ENCODE measurements around the gene CDKN2B. TPM values are rescaled to one million over a fixed set of nuclear protein-coding genes. Genes with fewer than 3 reads are reported as not detected.
"Not testable (repeated sequence)": the region's sequence is repeated elsewhere in the genome, so short reads cannot be mapped to it uniquely, and the experiment has no call there.

Gene CDKN2B
- total RNA-seq = 0.16 TPM

- DNase-seq = peak; percentile 83
Measured at GRCh38 chr9:22008717-22009505, at the start of gene CDKN2B. TSS of gene CDKN2B (minus strand) at chr9:22009305. CDS start at chr9:22008953, 352 bp downstream.

DNA sequence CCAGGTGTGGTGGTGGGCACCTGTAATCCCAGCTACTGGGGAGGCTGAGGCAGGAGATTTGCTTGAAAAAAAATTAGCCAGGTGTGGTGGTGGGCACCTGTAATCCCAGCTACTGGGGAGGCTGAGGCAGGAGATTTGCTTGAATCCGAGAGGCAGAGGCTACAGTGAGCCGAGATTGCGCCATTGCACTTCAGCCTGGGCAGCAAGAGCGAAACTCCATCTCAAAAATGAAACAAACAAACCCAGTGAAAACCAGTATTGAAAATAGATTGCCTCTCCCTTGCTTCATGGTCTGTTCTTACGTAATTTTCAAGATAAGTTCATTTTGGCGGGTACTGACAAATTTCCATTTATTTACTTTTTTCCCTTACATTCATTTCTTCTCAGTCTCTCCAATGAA is 48.9 kb upstream of the CDKN2B start:
- not testable (repeated sequence) for DNase-seq

GRCh38 chr9:22056402-22056801 is 47.3 kb upstream of the CDKN2B start:
- no peak for DNase-seq

DNA sequence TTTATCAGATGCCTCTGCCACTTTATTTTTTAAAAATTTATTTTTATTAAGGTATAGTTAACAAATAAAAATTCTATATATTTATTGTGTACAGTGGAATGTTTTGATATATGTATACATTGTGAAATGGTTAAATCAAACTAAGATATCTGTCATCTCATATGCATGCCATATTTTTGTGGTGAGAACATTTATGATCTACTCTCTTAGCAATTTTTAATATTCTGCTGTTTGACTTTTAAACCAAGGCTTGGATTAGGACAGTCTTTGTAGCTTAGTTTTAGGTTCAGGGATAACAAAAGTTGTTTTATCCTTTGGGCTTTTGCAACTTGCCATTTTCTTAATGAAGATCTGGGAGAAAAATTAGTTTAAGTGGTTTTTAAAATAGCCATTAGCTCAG is 46.0 kb upstream of the CDKN2B start:
- DNase-seq = no peak

GRCh38 chr9:22054529-22054928 is 45.4 kb upstream of the CDKN2B start:
- no peak for DNase-seq

- DNase-seq = no peak
Measured at GRCh38 chr9:22054076-22054475, 45.0 kb upstream of the CDKN2B start.

DNA sequence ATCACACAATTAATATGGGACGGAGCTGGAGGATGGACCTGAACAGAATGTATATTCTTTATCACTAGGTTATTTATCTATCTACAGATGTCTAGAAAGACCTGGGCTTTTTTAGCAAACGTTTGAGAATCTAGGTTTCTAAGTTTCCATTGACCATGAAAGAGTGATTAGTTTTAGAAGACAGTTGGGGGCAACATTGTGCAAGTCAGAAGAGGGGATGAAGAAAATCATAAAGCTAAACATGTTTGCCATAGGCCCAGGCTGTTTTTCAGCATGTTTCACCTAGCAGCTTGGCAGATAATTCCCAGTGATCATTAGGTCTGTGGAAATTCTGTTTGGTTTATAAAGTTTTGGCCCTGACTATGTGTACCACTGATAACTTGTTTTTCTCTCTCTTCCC is 44.1 kb upstream of the CDKN2B start:
- DNase-seq = no peak

GRCh38 chr9:22052376-22052945 is 43.4 kb upstream of the CDKN2B start:
- DNase-seq = peak; percentile 1

DNA sequence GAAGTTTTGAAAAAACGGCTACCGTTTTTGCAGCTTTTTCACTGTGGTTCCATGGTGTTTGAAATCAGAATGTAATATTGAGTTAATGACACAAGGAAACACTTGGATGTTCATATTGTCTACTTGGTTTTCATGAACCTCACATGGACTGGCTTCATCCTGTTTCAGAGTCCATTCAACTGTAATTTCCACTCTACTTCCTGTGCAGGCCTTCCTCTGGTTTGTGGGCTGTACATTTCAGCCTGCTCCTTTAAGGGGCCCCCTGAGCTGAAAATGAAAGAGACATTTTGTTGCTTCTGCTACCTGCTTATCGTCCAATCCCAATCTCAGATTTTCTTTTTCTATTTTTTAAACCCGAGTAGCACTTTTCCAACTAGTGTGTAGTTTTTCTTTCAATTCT is 41.8 kb upstream of the CDKN2B start:
- no peak for DNase-seq

GRCh38 chr9:22049411-22049810 is 40.3 kb upstream of the CDKN2B start:
- no peak for DNase-seq

GRCh38 chr9:22047596-22047995 is 38.5 kb upstream of the CDKN2B start:
- no peak for DNase-seq

GRCh38 chr9:22046243-22046885 is 37.3 kb upstream of the CDKN2B start:
- no peak for DNase-seq

DNA sequence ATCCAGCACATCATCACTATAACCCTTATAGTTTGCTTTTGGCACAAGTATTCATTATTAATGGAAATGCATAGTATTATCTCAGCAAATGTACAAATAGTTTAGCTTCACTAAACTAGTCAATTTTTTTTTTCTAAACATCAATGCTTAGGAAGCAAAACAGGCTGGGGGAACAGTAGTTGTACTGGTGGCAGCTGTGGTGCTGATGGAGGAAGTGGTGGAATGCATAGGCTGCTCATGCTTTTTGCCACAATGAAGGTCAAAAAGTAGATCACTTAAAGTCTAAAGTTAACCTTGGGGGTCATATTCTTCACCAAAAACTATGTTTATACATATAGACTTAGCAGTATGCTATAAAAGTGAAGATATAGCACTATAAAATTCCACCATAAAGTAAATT is 36.3 kb upstream of the CDKN2B start:
- DNase-seq = no peak

- no peak for DNase-seq
Measured at GRCh38 chr9:22044583-22044982, 35.5 kb upstream of the CDKN2B start.

DNA sequence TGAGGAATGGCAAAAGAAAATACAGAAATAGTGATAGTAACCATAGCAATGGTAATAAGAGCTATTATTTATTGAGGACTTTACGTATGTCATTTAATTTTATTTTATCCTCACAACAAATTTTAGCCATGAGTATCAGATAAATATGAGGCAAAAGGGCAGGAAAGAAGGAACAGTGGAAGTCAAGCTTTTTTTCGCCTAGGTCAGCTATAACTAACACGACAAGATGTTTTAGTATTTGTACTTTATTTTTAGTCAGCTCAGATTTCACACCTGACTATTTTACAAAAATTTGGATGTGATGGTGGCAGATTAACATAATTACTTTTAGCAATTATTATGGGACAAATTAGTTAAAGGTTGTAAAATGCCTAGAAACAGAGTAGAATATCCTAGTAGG is 34.8 kb upstream of the CDKN2B start:
- DNase-seq = no peak

DNA sequence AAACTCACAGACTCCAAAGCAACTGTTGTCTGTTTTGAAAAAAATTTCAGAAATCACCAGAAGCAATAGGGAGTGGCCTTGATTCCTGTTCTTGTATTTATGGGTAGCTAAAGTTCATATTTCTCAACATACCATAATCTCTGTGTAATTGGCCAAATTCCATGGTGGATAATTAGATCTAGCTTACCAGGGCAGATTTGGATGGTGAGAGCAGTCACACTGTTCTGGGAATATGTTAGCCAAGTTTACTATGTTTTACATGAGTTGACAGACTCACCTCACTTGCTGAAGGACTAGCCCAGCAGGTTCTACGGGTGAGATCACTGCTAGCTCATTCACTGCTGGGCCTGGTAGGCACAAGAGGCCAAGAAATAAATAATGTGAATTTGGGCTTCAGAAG is 32.7 kb upstream of the CDKN2B start:
- DNase-seq = no peak

GRCh38 chr9:22041344-22041743 is 32.2 kb upstream of the CDKN2B start:
- DNase-seq = no peak

DNA sequence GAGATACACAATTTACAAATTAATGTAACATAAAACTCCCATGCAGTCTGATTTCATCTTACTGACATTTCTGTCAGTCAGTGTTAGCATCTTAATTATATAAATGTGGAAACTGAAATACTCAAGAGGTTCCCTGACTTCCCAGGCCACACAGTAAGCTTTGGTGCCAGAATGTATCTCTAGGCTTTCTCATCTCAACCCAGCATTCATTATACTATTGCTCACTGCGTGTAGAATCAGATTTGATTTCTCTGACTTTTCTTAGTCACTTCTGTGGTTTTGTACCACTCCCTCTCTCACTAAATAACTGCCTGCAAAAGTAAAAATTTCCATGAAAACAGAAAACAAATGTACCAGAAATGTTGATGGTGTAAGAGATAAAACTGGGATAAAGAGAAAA is 31.7 kb upstream of the CDKN2B start:
- no peak for DNase-seq

DNA sequence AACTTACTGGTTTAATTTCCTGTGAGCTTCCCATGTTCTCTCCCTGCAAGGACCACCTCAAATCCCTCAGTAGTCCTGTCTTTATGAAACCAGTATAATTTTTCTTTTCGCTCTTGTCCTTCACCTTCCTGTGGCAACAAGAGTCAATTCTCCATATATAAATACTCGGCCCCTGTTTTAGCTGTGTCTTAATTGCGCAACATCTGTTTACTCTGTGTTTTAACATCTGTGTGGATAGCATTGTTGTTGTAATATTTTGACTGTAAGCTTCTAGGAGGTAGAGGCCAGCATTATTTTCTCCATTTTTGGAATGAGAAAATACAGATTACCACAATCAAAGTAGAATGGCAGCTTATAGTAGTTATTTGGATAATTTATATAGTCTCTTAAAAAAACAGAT is 30.2 kb upstream of the CDKN2B start:
- DNase-seq = no peak

DNA sequence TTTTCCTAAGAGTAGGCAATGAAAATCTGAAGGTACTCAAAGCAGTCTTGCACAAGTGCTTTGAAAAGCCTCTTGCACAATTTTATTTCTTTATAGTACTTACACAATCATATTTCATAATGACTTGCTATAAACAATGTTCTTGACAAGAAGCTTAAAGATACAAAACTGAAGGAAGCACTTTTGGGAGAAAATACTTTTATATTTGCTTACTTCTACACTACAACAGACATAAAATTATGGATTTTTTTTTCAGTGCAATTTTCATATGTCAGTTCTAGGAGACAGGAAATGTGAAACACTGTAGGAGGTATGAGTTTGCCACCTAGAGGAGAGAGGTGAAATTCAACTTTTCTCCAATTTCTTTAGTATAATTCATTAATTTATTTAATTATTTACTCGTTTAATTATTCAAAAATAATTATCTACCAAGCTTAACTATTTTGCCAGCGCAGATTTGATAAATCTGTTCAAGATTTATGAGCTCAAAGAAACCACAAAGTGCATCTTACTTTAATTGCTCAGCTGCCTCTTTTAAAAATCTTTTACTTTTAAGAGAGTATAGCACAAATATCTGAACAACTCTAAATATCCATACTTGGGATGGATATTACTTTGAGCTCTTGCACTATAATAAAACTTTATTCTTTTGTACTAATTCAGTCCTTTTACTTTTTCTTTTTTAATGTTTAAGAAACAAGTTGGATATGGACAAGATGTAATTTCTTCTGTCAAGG is 29.0 kb upstream of the CDKN2B start:
- no peak for DNase-seq

GRCh38 chr9:22036866-22037626 is 27.9 kb upstream of the CDKN2B start:
- DNase-seq = no peak

DNA sequence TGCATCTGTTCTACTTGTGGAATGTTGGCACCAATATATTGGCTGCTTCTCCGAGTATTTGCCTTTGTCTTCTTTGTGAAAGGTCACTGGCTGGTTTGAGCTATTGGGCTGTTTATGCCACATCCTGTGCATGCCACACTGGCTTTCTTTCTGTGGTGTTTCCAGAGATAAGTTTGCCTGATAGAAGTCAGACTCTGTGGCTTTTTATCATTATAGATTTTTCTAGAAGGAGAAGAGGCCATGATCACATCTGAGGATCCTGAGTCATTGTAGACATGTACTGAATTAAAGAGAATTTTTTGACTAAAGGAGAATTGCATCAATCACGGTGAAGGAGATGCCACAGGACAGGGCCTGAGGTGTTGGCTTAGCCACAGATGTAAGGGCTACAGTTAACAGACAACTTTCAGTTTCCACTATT is 26.5 kb upstream of the CDKN2B start:
- DNase-seq = no peak
